HG03139 (cell line): ENCODE data around the gene MAMLD1.

Experiments used
- ATAC-seq: cut with Tn5 transposase; IDR thresholded peaks from one replicate; pipeline ENCODE4 v1.9.1; 2021; ENCODE audit not compliant: unreplicated experiment

Gene MAMLD1

DNA sequence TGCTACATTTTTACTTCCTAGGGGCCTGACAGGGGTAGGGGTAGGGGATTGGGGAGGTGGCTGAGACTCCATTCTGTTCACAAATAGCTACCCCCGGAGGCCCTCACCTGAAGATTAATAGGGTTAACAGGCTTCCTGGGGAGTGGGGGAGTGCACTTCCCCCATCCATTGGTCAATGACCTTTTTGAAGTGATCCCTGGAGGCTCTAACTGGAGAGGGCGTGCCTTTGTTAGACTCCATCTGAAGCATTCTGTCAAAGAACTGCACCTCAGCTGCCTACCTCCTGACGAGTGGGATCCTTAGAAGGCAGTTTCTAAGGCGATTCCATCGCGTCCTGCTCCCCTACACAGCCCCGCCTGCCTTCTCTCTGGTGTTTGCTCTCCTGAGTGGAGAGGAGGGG, 195.3 kb downstream of the MAMLD1 start:
- ATAC-seq: no peak
